Chondrocyte (in vitro differentiated cells): ENCODE results near the gene TMEM45A. TPM values are rescaled to one million over a fixed set of nuclear protein-coding genes. Genes with fewer than 3 reads are reported as not detected.
A peak's percentile ranks its signal among the peaks of the same experiment; 100 is the strongest.
"Not testable (repeated sequence)": the region's sequence is repeated elsewhere in the genome, so short reads cannot be mapped to it uniquely, and the experiment has no call there.

ENCODE experiments used
- DNase-seq: peaks from one replicate; pipeline ENCODE4 v3.0.0; 2021; ENCODE audit warnings: mixed read lengths, low spot score
- H3K27ac Mint-ChIP-seq: one replicate; pipeline ENCODE4 v1.8.0; 2021; ENCODE audit warnings: mild to moderate bottlenecking, moderate library complexity, mixed read lengths; ENCODE audit not compliant: unreplicated experiment
- H3K27me3 Mint-ChIP-seq: 2 replicates; pipeline ENCODE4 v1.8.0; 2021; ENCODE audit warnings: low read depth, mixed read lengths
- H3K36me3 Mint-ChIP-seq: 2 replicates; pipeline ENCODE4 v1.8.0; 2021; ENCODE audit warnings: low read depth, mixed read lengths
- H3K4me1 Mint-ChIP-seq: 2 replicates; pipeline ENCODE4 v1.8.0; 2021; ENCODE audit warnings: low read depth, mild to moderate bottlenecking, mixed read lengths
- H3K4me3 Mint-ChIP-seq: one replicate; pipeline ENCODE4 v1.8.0; 2021; ENCODE audit warnings: mild to moderate bottlenecking, moderate library complexity, mixed read lengths; ENCODE audit not compliant: unreplicated experiment
- H3K9me3 Mint-ChIP-seq: 2 replicates; pipeline ENCODE4 v1.8.0; 2021; ENCODE audit warnings: low read depth, mixed read lengths
- CTCF ChIP-seq: fragments of 200-600 bp; sonication (generic); IDR thresholded peaks from 2 replicates; pipeline ENCODE4 v1.5.0; 2021; ENCODE audit warnings: antibody characterized with exemption, mild to moderate bottlenecking, moderate library complexity
- long read RNA-seq: library from polyadenylated mRNA; stranded (forward); transcript quantifications from one replicate; pipeline ENCODE4 v2.0.0, GENCODE V29; 2021
- total RNA-seq: library from RNA; stranded (reverse); gene quantifications from 3 replicates; pipeline ENCODE4 v1.2.1, GENCODE V29; 2021

TMEM45A gene
- 69.1 to 72.3 TPM (median 71.4 TPM) in 3 replicates for total RNA-seq
- long read RNA-seq, transcript TMEM45A-201 (6 exons, 1,567 nt): major isoform, 86 of 136 reads
- long read RNA-seq, partial matches to known transcripts: 1 of 136 reads
- long read RNA-seq, other reads (novel, unspliced or antisense): 49 of 136 reads

- peaks cover 44% of the 10 kb centered on the region for H3K4me1 Mint-ChIP-seq
- peaks cover 11% of the 10 kb centered on the region for H3K9me3 Mint-ChIP-seq
- TF ChIP-seq CTCF: peak; percentile 20
- no peaks in the 10 kb centered on the region for H3K27me3 Mint-ChIP-seq
- H3K4me3 Mint-ChIP-seq: peak within 1 kb of the TSS; percentile 88
- peak within 1 kb of the TSS; percentile 98 for H3K27ac Mint-ChIP-seq
- DNase-seq: peak; percentile 99
- peaks cover 4% of the 10 kb centered on the region for H3K36me3 Mint-ChIP-seq
Observed at GRCh38 chr3:100492059-100493006, at the start of gene TMEM45A. TSS of gene TMEM45A (plus strand) at chr3:100492619. CDS start at chr3:100555212, 62,593 bp downstream.

- H3K9me3 Mint-ChIP-seq: peaks cover 22% of the 10 kb centered on the region
- TF ChIP-seq CTCF: no peak
- peaks cover 2% of the 10 kb centered on the region for H3K36me3 Mint-ChIP-seq
- DNase-seq: no peak
- no peaks in the 10 kb centered on the region for H3K4me1 Mint-ChIP-seq
- no peak overlapping the region for H3K4me3 Mint-ChIP-seq
- no peak overlapping the region for H3K27ac Mint-ChIP-seq
- H3K27me3 Mint-ChIP-seq: no peaks in the 10 kb centered on the region
Observed at GRCh38 chr3:100443690-100444089, 48.7 kb upstream of the TMEM45A start.

GRCh38 chr3:100447067-100447466 is 45.4 kb upstream of the TMEM45A start:
- not testable (repeated sequence) for H3K27ac Mint-ChIP-seq, DNase-seq, H3K4me1 Mint-ChIP-seq, H3K4me3 Mint-ChIP-seq, H3K36me3 Mint-ChIP-seq, H3K27me3 Mint-ChIP-seq
- peaks cover 22% of the 10 kb centered on the region for H3K9me3 Mint-ChIP-seq

DNA sequence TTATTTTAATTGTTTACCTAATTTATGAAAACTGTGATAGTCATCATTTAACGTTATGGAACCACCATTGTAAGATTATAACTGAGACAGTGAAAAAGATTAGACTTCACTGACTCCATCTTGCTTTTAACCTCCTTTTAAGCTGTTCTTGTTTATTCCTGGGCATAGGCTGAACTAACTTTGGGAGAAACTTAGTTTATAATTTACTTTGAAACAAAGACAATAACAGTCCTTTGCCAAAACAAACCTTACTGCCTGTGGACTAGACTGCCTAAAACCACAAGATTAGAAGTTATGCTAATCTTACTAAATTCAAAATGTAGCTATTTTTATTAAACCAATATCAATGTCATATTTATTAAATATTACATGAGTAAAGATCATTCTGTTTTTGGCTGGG is 44.3 kb upstream of the TMEM45A start:
- no peak overlapping the region for H3K4me3 Mint-ChIP-seq
- no peak for DNase-seq
- no peak for TF ChIP-seq CTCF
- H3K36me3 Mint-ChIP-seq: peaks cover 4% of the 10 kb centered on the region
- peaks cover 22% of the 10 kb centered on the region for H3K9me3 Mint-ChIP-seq
- no peaks in the 10 kb centered on the region for H3K4me1 Mint-ChIP-seq
- H3K27me3 Mint-ChIP-seq: no peaks in the 10 kb centered on the region
- no peak overlapping the region for H3K27ac Mint-ChIP-seq

DNA sequence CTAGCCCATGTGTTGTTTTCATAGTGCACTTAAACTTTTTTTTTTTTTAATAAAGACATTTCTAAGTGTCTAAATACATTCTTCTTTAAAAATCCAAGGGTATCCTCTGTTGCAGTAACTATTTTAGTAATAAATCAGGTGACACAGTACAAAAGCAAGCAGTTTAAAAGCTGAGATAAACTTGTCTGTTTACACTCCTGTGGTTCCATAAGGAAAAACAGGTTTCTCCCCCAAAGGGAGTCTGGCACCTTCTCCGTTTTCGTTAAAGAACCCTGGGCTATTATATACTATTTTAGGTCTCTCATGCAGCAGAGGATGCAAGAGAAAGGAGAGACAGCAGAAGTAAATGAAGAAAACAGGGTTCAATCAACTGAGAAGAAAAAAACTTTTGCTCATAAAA is 43.2 kb upstream of the TMEM45A start:
- Mint-ChIP-seq H3K4me3 (no peak overlapping the region), H3K36me3 (peaks cover 4% of the 10 kb centered on the region), H3K27me3 (no peaks in the 10 kb centered on the region), H3K27ac (no peak overlapping the region), H3K4me1 (no peaks in the 10 kb centered on the region), H3K9me3 (peaks cover 17% of the 10 kb centered on the region)
- DNase-seq: no peak
- TF ChIP-seq CTCF: no peak
